ENCODE data around the gene ENG. TPM values are rescaled to one million over a fixed set of nuclear protein-coding genes. Genes with fewer than 3 reads are reported as not detected.
"Not testable (repeated sequence)": the region's sequence is repeated elsewhere in the genome, so short reads cannot be mapped to it uniquely, and the experiment has no call there.

Gene ENG
- total and polyA plus RNA-seq, 8 donors, result 9.7 to 42.4 (median 20.5) TPM

DNA sequence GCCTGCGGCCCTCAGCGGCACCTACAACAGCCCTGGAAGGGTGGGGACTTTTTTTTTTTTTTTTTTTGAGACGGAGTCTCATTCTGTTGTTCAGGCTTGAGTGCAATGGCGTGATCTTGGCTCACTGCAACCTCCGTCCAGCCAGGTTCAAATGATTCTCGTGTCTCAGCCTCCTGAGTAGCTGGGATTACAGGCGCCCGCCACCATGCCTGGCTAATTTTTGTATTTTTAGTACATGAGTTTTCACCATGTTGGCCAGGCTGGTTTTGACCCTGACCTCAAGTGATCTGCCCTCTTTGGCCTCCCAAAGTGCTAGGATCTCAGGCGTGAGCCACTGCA is 15.7 kb upstream of the ENG start:
- H3K27me3 ChIP-seq; H3K9me3 ChIP-seq; H3K27ac ChIP-seq; H3K4me3 ChIP-seq; intact Hi-C loops (cut with DNase I); ATAC-seq; DNase-seq; H3K4me1 ChIP-seq; FAIRE-seq; H3K36me3 ChIP-seq: not testable (repeated sequence)
- 77 to 87% methylated on average over 8 to 9 of the region's 9 CpGs for whole genome bisulfite sequencing, 2 donors
- peak in 1 of 4 donors; percentile 3 for TF ChIP-seq CTCF (IDR thresholded peaks at IDR 0.05)

DNA sequence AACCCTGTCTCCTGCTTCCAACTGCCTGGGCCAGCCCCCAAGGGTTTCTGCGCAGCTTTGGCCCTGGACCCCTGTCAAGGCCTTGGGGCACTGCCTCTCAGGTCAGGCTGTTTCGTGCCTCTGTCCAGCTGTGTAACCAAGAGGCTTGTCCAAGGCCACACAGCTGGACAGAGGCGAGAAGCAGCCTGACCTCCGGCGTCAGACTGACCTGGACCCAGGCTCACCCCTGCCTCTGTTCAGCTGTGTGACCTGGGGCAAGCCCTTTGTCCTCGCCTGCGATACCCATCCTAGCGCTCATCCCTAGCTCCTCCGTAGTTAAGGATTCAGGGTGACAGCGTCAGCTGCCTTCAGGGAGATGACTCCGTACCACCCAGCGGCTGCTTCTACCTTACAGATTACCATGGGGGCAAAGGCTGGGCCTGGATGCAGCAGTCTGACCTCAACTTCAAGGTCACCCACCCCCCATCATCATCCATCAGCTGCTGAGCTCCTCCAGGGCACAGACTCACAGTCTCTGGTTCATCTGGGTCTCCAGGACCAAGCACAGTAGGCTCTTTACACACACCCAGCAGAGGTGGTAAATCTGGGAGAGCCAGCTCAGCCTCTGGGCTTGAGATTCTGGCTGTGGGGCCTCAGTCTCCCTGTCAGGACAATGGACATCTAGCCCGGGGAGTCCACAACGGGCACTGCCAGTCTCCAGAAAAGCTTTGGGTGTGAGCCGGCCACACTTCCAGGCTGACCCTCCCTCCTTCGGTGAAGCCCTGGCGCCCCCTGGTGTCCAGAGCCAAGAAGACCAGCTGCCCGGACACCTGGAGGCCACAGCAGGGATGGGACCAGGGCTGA is 15.1 kb upstream of the ENG start:
- peak; percentile 84 to 95 (median 92) for ATAC-seq
- FAIRE-seq, result no peak
- Histone ChIP-seq H3K4me1 (peaks cover 0 to under 1% (median 0%) of the 10 kb centered on the region in 3 donors), H3K27ac (no peak overlapping the region), H3K27me3 (no peaks in the 10 kb centered on the region), H3K36me3 (peaks cover 0 to 6% (median 0%) of the 10 kb centered on the region in 3 donors), H3K4me3 (no peak overlapping the region), H3K9me3 (no peaks in the 10 kb centered on the region)
- 68 to 71% methylated on average over 18 of the region's 18 CpGs for WGBS, 2 donors
- peak; percentile 81 to 97 (median 91) for DNase-seq
- peak; percentile 71 to 78 (median 74) for TF ChIP-seq CTCF (IDR thresholded peaks at IDR 0.05)
- intact Hi-C loops (cut with DNase I), result loop anchor here in 1 of 3 donors (5.0 to 10.0 kb wide), 2 partner anchors 132 to 275 kb away; partner anchors contain the start of gene TOR2A

GRCh38 chr9:127868278-127868902 is 13.9 kb upstream of the ENG start:
- no peak overlapping the region for H3K27ac ChIP-seq
- peaks cover 0 to 6% (median 0%) of the 10 kb centered on the region in 3 donors for H3K36me3 ChIP-seq
- no peak for ATAC-seq

DNA sequence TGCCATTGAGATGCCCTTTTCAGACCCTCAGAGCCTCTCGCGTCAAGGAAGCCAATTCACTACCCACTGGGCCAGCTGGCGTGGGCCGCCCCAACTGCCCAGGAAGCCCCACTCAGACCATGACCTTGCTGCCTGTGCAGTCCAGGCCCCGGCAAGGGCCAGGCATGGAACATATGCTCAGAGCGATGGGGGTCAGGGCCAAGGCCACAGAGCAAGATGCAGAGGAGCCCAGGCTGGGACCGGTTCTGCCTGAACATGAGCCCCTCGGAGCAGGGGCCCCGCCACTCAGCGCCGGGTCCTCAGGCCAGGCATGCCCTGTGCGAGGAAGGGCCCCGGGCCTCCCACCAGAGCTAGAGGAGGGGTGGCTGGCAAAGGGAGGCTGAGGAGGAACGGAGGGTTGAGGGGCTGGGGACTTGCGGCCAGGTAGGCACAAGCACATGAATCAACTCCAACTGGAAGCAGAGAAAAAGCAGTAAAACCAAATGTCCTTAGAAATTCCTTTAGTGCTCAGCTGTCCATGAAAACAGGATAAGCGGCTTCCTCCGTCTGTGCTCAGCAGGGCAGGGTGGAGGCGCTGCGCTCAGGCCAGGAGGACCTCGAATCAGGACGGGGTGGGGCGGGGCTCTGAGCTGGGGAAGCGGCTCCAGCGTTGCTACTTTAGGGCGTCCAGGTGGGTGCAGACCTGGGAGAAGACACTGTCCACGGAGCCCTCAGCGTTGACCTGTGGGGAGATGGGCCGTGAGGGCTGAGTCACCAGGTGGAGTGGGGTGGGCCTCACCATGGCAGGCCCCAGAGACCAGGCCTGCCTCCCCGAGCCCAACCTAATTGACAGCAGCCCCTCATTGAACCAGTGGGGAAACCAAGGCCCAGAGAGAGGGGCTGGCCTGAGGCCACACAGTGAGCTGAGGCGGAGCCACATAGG is 13.2 kb upstream of the ENG start:
- Histone ChIP-seq H3K4me1 (no peaks in the 10 kb centered on the region), H3K36me3 (peaks cover 0 to 6% (median 0%) of the 10 kb centered on the region in 3 donors), H3K9me3 (no peaks in the 10 kb centered on the region), H3K27ac (no peak overlapping the region), H3K4me3 (no peak overlapping the region), H3K27me3 (no peaks in the 10 kb centered on the region)
- WGBS, 2 donors, result 90 to 92% methylated on average over 30 of the region's 30 CpGs
- no peak for ATAC-seq
- no peak for FAIRE-seq
- peak in 3 of 6 donors; percentile 13 to 67 (median 26) for DNase-seq
- intact Hi-C loops (cut with DNase I), result loop anchor here in 1 of 3 donors (5.0 to 10.0 kb wide), 2 partner anchors 130 to 273 kb away; partner anchors contain the start of gene TOR2A
- no peak for TF ChIP-seq CTCF (IDR thresholded peaks at IDR 0.05)

More at GRCh38 chr9:127868278-127868902, 13.9 kb upstream of the ENG start:
- no peaks in the 10 kb centered on the region for H3K9me3 ChIP-seq
- intact Hi-C loops (cut with DNase I), result loop anchor here in 1 of 3 donors (5.0 to 10.0 kb wide), 2 partner anchors 131 to 274 kb away; partner anchors contain the start of gene TOR2A
- 93 to 95% methylated on average over 17 to 18 of the region's 18 CpGs for WGBS, 2 donors
- no peak overlapping the region for H3K4me3 ChIP-seq
- H3K4me1 ChIP-seq, result no peaks in the 10 kb centered on the region
- no peaks in the 10 kb centered on the region for H3K27me3 ChIP-seq
- FAIRE-seq (no peak), DNase-seq (no peak)
- no peak for TF ChIP-seq CTCF (IDR thresholded peaks at IDR 0.05)

All from pancreas (tissue), 10 donors.